ENCODE results near the gene ARID1A.
"Not testable (repeated sequence)": the region's sequence is repeated elsewhere in the genome, so short reads cannot be mapped to it uniquely, and the experiment has no call there.

Gene ARID1A

DNA sequence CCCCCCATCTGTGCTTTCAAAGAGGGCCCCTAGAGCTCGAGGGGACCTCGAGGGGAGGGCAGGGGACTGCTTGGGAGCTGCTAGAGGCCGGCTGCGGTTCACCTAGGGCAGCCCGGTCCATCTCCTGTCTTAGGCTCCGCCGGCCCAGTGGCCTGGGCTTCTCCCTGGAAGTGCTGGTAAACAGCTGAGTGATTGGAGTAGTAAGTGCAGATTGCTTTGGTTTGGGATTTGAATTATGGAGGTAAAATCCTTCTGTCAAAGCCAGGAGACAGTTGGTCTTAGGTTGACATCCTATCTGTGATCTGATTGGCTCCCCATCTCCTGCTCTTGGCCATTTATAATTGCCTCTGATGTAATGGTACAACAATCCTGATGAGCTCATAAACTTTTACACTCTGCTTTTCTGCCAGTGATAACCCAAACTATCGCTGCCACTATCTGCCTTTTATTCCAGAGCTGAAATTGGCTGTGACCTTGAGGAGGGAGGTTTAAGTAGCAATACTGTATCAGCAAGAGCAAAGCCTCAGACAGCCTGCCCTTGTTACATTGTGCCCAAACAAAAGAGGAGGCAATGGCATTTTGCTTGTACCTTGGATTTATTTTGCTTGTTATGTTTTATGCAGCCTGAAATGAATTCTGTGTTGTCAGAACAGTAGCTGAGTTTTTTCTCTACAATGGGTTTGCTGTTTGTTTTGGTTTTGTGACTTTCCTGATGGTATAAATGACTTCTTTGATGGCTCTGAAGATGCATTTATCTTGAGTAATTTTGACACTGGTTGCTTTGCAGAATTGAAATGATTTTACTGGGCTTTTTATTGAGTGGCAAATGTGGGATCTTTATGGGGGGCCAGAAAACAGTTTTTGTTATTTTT is 2.4 kb downstream of the ARID1A start:
- peak; percentile 86 for DNase-seq

DNA sequence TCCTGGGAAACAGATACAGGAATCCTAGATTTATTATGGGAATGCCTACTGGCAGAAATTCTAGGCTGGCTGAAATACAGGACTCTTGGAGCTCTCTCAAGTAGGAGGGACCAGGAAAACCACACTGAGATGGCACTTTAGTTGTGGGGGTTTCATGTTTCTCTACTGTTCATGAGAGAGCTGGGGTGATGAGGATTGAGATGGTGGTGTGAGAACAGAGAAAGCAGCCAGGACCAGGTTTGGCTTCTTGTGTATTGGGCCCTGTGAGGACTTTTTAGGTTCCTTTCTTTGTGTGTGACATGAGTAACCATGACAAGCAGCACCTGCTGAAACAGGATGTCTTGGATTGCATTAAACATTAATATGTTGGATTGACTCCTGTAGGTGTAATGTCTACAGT is 4.9 kb downstream of the ARID1A start:
- no peak for DNase-seq

DNA sequence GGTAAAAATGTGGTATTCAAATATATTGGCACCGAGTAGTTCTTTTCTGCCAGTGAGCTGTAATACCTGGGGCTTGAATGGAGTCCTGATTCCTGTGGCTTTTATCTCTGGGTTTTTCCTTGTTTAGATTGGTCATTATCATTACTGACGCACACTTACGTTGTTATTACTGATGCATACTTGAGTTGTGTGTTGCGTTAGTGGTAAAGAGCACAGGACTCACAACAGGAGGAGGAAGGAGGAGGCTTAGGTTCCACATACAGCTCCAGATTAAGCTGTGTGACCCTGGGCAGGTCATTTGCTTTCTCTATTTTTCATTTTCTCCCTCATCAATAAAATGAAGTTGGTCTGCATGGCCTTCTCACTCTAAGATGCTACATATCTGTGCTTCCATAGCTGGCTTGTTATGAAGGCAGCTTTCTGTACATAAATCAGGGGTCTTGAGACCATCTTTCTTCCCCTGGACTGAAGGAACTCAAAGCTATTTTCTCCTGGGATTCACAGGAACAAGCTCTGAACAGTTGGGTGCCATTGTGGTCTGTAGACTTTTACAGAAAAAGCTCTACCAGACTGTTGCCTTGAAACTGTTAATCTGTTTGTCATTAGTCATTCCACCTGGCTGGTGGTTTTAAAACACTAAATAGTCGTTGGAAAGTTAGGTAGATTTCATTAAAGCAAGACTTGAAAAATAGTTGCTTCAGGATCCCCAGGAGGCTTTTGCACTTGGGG is 5.6 kb downstream of the ARID1A start:
- DNase-seq = no peak

DNA sequence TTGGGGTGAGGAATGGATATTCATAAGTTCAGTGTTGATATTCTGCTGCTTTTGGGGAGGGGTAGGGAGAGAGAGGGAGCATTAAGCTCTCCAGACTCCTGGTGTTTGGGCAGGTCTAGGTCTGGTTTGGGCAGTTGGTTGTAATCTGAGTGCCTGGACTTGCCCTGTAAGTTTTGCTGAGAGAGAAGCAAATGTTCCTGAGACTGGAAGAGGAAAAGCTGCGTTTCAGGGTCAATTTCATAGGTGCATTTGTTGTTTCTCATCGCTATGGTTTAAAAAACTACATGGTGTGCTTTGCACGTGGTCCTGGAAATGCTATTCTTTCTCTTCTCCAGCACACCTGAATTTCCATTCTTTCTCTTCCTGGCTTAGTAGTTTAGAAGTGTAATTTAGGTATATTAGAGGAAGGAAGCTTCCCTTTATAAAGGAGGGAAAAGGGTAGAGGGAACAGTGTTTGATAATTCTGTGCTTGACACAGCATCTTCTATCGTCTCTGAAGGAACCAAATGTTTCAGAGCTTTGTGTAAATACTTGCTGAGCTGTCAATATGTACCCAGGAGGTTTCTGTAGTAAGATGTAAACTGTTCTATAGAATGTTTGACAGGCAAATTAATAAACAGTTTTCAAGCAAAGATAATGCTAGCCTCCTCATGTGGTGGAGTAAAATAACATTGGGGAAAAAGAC is 6.3 kb downstream of the ARID1A start:
- DNase-seq = no peak

DNA sequence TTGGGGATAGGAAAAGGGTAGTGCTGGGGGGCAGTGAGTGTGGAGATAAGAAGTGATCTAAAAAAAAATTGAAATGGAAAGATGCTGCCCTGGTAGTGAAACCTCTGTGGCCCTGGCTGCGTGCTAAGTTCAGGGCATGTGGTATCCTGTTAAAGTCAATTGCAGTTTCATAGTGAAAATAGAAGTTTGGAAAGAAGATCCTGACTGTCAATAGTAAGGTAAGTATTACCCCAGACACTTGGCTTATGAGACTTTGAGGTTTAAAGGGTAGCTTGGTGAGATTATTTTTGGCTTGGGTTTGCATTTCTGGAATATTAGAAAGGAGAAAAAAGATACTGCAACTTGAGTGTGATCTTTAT is 6.8 kb downstream of the ARID1A start:
- no peak for DNase-seq

DNA sequence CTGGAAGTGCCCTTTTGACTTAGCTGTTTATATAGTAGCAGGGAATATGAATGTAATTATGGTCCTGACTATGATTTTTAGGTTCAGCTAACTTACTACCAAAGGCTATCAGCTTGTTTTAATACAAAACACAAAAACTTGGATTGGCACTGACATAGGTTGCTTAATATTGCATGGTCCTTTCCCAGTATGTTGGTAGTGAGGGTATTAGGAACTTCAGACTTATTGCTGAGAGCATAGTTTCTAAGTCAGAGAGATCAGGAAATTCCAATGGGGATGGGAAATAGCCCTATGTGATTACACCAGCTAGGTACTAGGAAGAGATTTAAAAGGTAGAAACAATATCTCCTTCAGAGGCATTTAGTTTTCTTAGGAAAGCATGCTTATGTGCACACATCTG is 7.7 kb downstream of the ARID1A start:
- no peak for DNase-seq

DNA sequence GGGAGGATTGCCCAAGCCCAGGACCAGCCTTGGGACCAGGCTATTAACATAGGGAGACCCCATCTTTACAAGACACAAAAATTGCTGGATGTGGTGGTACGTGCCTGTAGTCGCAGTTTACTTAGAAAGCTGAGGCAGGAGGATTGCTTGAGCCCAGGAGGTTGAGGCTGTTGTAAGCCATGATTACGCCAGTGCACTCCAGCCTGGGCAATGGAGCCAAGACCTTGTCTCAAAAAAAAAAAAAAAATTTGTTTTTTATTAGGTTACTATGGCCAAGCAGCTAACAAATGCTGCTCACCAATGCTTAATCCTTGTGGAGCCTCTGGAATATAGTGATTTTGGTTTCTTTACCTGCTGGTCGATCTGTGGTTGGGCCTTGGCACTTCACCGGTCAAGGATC is 8.8 kb downstream of the ARID1A start:
- no peak for DNase-seq

DNA sequence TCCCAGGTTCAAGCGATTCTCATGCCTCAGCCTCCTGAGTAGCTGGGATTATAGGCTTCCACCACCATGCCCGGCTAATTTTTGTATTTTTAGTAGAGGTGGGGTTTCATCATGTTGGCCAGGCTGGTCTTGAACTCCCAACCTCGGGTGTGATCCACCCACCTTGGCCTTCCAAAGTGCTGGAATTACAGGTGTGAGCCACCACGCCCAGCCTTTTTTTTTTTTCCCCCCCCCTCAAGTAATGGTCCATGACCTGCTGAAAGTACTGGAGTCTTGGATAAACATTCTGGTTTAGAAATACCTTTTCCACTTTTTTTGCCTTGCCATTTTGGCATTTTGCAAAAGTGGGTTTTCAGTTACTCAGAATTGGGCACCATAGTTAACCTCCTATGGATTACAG is 9.4 kb downstream of the ARID1A start:
- not testable (repeated sequence) for DNase-seq

DNA sequence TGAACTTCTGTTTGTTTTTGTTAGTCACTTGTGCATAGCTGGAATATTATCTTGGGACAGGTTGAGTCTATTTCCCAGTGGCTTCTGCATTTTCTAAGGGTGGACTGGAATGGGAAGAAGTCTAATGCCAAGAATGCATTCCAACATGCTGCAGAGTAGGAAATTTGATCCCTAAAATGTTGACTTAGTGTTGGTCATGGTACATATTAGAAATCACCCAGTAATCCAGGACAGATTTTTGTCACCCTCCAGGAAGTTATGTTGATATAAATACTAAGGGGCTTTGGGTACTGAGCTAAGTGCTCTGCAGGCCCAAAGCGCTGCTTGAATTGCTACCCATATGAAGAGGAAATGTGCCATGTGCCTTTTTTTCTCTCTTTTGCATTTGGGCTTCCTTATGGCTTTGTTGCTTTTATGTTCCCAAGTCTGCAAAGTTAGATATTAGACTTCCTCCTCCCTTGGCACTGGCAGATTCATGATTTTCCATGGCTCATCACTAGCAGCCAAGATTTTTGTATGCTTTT is 10.0 kb downstream of the ARID1A start:
- no peak for DNase-seq

DNA sequence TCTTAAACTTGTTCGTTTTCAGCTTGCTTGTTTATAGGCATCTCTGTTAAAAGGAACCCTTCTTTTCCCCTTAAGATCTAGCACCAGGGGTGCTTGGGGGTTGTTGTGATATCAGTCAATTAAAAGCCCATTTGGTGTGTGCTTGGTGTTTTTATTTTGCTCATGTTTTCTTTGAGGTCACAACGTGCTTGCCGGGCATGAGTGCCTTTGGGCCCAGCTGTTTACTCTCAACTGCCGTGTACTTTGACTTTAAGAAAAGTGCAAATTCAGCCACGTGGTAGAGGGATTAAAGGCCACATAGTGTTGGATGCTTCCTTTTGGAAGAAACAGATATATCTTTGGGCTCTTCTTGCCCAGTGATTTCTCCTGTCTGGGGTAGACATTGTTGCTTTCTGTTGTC is 10.5 kb downstream of the ARID1A start:
- no peak for DNase-seq

DNA sequence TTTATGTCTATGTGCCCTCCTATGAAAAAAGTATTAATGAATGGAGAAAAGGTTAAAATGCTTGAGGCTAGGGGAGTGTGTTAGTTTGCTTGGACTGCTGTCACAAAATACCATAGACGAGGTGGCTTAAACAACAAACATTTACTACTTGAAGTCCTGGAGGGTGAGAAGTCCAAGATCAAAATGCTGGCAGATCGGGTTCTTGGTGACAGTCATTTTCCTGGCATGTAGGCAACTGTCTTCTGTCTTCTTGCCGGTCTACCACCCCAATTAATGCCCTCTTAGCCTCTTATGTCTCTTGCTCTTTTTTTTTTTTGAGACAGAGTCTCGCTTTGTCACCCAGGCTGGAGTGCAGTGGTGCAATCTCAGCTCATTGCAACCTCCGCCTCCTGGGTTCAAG is 15.0 kb downstream of the ARID1A start:
- no peak for DNase-seq

DNA sequence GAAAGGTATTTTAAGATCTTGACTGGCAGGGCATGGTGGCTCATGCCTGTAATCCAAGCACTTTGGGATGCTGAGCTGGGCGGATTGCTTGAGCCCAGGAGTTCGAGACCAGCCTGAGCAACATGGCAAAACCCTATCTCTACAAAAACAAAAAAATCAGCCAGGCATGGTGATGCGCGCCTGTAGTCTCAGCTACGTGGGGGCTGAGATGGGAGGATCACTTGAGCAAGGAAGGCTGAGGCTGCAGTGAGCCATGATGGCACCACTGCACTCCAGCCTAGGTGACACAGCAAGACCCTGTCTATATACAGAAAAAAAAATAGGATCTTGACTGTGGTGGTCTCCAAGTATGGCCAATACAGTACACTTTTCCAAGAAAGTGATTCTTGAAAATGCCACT is 16.0 kb downstream of the ARID1A start:
- DNase-seq = no peak

DNA sequence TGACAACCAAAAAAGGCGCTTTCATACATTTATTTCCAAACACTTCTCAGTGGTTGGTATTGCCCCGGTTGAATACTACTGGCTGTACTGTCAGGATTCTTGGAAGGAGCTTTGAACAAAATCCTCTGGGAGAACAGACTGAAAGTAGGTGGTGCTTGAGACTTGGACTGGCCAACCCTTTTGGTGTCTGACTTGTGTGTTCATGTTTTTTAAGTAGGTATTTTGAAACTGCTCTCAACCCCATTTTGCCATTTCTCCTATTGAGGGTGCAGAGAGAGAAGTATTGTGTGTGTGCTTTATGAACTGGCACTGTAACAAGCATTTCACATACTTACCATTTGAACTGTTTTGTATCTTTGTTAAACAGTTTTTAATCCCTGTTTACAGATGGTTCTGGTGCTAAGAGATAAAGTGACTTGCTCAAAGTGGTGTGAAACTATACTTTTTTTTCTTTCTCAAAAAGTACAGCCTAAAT is 21.2 kb downstream of the ARID1A start:
- no peak for DNase-seq

DNA sequence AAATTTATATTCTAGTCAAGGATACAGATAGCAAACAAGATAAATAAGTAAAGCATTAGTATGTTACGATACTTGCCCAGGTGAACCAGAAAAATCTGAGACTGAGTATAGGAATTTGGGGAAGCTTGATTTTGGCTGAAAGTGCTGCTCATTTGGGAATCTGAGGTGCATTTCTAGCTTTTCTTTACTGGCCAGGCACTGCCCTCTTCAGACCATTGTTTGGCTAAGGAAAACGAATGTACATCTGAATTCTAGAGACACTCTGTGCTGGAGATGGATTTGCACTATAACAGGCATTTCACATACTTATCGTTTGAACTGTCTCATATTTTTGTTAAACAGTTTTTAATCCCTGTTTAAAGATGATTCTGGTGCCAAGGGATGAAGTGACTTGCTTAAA is 23.4 kb downstream of the ARID1A start:
- DNase-seq = no peak

DNA sequence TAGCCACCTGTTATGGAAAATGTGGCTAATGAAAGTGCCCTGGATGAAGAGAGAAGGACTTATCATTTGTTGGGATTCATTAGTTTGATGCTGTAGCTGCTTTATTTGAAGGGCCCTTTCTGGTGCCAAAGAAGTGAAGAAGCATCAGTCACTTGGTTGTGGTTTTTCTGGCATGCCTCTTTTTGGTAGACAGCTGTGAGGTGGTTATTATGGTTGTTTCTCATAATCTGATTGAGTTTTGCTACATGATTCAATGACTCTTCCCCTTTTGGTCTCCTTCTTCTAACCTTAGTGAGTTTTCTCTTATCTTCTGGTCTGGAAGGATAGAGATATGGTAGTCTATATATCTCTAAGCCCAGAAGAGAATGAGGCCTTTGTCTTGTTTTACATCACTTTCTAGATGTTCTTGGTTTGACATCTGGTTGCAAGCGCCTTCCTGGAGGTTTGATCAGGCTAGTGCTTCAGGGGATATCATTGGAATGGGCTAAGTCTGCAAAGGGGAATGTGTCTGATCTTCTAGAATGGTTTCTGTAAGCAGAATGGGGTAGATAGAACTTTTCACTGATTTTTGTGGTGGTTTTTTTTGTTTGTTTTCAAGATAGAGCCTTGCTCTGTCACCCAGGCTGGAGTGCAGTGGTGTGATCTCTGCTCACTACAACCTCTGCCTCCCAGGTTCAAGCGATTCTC is 26.0 kb downstream of the ARID1A start:
- no peak for DNase-seq

DNA sequence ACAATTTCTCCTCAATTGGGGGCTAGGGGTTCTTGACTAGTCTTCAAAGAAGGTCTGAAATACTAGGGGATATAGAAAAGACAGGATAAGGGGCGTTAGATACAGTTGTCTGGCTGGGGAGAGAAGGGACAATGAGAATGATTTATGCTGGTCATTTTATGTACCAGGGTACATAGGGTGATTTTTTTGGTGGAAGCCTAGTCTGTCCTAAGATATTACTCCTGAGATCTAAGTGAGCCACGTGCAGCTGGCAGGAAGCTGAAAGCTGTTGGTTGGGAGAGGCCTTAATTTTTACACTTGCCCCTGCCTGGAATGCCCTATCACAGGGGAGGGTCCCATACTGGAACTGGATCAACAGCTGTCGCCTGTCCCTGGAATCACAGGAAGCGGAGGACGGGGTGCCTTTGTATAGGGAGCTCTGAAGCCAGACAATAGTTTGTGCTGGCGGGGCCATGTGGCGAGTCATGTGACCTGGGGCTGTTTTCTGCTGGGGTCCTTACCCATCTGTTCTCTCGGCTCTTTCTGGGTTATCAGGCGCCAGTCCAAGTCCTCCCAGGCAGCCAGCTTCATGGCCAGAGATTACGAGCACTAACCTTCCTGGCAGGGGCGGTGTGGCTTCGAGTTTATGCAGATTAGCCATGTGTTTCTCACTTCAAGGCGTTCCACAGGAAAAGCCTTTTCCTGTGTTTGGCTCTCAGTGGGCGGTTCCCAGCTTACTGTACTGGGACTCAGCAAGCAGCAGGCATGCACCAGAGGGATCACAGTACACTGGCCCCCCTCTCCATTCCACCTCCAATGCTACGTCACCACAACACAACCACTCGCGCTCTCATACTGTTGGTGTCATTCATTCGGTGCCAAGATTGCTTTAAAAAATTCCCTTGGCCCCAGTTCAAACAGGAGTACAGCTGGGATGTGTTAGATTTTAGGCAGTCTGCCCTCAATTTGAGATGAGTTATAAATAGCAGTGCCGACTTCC is 27.5 kb downstream of the ARID1A start:
- peak; percentile 37 for DNase-seq

DNA sequence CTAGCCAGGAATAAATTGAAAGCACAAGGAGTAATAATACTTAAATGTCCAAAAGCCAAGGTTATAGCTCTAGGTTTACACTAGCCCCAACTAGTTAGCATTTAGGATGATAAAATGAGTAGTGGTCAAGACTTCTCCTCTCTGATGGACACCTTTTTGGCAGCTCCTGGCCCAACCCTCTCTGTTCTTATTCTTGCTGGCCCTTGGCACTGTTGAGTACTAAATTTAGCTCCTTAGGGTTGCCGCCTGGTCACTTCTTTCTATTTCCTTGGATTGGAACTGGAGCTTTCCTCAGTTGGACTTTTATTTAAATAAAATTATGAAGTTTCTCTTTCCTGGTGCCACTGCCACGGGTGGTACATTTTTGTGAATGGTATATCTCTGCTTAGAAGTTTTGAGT is 28.3 kb downstream of the ARID1A start:
- DNase-seq = no peak

DNA sequence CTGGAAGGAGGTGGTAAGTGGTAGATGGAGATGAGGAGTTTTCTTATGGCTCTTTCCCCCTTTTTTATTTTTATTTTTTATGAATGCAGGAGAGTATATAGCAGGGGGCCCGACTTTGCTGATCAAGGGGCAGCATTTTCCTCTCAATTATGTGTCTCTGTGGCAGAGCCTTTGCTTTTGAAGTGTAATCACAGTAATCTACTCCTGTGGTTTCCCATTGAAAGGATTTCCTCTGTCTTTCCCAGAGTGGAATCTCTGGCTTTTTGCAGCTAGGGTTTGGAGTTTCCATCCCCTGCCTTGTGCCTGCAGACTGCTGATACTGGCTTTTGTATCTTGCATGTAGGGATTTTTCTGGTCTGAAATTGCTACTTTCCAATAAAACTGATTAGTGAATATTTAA is 29.1 kb downstream of the ARID1A start:
- no peak for DNase-seq

DNA sequence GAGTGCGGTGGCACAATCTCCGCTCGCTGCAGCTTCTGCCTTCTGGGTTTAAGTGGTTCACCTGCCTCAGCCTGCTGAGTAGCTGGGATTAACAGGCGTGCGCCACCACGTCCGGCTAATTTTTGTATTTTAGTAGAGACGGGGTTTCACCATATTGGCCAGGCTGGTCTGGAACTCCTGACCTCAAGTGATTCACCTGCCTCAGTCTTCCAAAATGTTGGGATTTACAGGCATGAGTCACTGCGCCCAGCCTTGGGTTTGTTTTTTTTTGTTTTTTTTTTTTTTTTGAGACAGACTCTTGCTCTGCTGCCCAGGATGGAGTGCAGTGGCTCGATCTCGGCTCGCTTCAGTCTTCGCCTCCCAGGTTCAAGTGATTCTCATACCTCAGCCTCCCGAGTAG is 30.1 kb downstream of the ARID1A start:
- DNase-seq = not testable (repeated sequence)

DNA sequence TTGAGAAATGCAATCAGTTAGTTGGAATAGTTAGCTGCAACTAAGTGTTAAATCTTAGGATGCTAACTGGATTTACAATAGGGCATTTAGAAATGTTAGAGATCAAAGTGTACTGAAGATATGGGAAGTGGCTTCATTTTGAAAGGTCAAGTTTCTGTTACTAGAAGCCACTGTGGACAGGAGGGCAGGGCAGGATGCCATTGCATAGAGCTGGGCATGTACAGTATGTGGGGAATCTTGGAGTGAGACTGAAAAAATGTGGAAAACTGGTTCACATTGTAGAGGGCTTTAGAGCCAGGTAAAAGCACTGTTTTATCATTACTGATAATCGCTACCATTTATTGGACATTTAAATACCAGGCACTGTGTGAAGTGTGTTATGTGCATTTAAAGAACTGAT is 31.0 kb downstream of the ARID1A start:
- peak; percentile 31 for DNase-seq

DNA sequence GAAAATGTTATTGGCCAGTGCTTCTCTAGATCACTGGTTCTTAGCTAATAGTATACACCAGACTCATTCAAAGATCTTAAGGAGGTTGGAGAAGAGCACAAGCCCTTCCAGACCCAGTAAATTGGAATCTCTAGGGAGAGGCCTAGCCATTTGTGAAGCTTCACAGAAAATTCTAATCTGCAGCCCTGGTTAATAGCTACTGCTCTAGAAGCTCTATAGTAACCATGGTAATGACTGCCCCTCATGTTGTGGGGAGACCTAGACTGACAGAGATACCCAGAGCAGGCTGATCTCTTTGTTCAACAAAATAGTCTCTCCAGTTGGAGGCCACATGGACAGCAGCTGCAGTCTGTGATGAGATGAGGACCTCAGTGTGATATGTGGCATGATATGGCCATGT is 31.7 kb downstream of the ARID1A start:
- no peak for DNase-seq

DNA sequence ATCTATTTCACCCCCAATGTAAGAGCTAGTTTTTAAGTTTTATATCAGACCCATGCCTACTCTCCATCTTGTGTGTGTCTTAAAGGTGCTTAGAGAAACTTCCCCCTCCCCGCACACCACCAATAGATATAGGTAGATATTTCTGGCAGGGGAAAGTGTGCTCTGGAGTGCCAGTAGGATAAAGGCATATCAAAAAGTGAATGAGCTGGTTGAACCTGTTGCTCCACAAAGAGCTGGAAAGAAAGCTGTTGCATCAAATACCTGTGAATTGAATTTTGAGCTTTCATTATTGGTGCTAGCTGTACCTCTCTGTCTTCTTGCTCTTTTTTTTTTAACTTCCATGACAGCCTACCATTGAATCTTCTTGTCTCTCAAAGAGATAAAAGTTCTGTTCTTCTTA is 32.8 kb downstream of the ARID1A start:
- no peak for DNase-seq
